Daoy (cell line): ENCODE data around the gene SLC26A1. TPM values are rescaled to one million over a fixed set of nuclear protein-coding genes. Genes with fewer than 3 reads are reported as not detected.
"Not testable (repeated sequence)": the region's sequence is repeated elsewhere in the genome, so short reads cannot be mapped to it uniquely, and the experiment has no call there.

Experiments
- DNase-seq: peaks from one replicate; pipeline ENCODE4 v3.0.0-alpha.2; 2015; ENCODE audit warnings: low read depth
- total RNA-seq: library from RNA; depleted of rRNA; stranded (reverse); fragments of >200 nt; shearing (Covaris generic); gene quantifications from 2 replicates; pipeline ENCODE4 v1.2.3, GENCODE V29; 2014

The SLC26A1 gene
- total RNA-seq, 1 experiment from 2014 or later, result 0.57 TPM

DNA sequence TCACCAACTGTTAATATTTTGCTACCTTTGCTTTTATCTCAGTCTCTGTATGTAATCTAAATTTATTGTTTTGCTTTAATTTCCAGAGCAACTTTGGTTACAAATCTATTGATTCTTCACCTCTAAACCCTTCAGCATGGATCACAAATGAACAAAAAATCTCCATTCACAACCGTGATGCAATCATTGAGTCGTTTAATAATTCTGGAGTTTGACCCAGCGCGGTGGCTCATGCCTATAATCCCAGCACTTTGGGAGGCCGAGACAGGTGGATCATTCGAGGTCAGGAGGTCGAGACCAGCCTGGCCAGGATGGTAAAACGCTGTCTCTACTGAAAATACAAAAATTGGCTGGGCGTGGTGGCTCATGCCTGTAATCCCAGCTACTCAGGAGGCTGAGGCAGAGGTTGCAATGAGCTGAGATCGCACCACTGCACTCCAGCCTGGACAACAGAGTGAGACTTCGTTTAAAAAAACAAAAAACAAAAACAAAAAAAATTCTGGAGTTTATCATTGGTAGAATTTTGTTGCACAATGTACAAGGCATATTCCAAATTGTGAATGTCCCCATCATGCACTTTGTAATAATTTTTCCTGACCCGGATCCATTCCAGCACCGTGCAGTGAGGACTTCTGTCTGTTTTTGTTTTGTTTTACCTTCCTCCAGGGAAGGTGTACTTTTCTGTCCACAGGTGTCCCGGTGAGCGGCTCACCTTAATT is 8.7 kb downstream of the SLC26A1 start:
- no peak for DNase-seq

DNA sequence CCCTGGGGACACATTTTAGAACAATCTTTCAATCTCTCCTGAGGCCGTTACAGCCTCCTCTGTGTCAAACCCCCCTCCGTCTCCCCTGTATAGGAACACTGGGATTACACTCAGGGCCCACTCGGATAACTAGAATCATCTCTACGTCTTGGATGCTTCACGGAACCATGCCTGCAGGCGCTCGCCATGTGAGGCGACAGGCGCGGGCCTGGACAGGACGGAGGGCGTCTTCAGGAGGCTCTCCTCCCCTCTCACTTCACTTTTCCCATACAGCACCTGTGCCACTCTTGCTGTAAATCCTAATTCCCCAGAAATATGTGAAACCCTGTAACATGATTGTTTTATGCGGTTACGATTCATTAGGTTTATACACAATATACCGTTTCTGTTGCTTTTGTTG is 10.4 kb downstream of the SLC26A1 start:
- DNase-seq, result no peak

DNA sequence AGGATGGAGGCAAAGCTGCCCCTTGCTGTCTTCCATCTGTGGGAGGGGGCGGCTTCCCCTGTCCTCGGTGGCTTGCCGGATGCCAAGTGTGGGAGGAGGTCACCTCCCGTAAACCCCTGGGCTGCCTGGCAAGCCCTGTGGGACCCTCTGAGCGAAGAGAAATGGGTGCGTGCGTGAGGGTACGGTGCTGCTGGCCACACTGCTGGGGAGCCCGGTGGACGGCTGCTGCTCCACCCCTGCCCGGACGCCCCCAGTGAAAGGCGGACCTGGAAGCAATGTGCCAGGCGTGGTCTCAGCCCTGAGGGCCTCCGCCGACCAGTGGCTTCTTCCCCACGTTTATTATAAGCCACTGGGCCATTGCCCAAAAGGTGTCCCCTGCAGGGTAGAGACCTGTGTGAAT is 10.9 kb downstream of the SLC26A1 start:
- DNase-seq, result no peak

DNA sequence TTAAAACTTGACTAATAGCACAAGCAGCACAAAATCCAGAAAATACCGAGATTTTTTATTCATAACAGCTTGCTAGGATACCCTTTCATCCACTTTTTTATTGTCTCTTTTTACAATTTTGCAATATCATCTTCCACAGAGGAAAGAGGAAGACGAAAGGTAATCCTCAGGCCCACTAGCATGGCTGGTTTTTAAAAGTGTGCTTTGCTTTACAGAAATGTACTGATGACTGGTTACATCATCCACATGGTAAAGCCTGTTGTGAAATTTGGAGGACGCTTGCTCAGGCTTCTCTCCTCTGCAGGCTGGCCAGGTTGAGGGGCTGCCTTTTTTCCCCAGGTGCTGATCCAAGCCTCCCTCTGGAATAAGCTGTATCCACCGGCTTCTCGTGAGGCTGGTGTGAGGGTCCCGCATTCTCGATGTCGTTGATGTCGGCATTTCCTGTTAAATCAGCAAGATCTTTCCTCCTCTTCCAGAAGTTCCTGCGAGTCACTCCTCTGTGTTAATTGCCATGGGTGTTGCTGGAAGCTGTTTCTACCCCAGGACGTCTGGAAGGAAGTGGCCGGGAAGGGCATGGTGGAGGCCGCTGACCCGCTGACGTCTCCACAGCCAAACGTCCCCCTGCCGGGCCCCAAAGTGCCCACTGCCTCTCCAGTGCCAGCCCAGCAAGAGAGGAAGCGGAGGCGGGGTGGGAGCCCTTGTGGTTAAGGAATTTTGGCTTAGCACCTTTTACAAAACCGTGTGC is 14.1 kb downstream of the SLC26A1 start:
- peak; percentile 30 for DNase-seq

DNA sequence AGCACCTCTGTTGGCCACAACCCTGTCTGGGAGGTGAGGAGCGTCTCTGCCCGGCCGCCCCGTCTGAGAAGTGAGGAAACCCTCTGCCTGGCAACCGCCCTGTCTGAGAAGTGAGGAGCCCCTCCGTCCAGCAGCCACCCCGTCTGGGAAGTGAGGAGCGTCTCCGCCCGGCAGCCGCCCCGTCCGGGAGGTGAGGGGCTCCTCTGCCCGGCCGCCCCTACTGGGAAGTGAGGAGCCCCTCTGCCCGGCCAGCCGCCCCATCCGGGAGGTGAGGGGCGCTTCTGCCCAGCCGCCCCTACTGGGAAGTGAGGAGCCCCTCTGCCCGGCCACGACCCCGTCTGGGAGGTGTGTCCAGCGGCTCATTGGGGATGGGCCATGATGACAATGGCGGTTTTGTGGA is 17.2 kb downstream of the SLC26A1 start:
- DNase-seq, result not testable (repeated sequence)

DNA sequence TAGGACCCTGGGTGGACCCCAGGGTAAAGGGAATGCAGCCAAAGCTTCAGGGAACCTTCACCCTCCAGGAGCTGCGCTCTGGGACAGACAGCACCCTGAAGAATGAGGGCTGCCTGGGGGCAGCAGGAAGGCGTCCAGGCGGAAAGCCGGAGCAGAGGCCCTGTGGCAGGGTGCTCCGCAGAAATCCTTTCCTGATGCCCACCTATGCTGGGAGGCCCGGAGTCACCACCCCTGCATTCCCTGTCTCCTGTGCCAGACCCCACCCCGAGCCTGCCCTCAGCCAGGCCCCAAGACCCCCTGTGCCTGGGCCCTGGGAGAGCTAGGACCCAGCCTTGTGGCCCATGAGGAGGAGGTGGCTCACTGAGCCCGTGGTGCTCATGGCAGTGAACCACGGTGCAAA is 18.5 kb downstream of the SLC26A1 start:
- no peak for DNase-seq

DNA sequence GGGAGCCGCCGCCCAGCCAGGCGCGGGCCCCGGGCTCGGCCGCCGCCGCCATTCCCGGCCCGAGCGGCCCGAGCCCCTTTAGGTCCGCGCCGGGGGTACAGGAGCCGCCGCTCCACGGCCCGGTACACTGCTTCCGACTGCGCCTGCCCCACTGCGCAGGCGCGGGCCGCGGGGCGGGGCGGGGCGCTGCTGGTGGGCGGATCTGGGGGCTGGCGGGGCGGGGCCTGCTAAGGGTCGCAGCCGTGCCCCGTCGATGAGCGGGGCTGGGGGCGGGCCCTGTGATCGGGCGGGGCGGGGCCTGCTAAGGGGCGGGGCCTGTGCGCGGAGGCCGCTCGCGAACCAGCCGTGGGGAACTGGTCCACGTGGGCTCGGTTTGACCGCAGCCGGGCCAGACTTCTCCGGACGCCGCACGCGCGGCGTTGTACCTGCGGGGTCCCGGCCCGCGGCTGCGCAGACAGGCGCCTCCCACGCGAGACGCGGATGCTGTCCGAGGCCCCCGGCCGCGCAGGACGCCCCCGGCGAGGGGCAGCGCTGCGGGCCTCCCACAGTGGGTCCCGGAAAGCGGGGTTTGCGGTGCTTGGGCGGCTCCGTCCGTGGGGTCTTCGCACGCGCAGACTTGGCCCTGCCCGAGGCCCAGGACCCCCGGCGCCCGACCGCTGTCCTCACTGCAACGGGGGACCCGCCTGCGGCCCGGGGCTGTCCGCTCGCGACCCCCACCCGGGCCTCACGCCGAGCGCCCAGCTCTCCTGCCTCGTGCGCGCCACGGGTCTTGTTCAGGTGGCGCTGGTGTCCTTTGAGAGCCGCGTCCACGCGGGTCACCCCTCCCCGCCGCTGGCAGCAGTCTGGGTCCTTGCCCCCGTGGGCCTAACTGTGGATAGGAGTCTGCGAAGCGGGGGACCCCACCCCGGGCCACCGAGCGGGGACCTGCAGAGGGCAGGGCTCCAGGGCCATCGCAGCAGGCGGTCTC is 19.5 kb downstream of the SLC26A1 start, which contains the start of gene DGKQ:
DGKQ (minus strand) TSS at position 139 of the 967 bp plus-strand sequence; CDS start at position 52, 87 bp downstream.
- peak; percentile 88 for DNase-seq

DNA sequence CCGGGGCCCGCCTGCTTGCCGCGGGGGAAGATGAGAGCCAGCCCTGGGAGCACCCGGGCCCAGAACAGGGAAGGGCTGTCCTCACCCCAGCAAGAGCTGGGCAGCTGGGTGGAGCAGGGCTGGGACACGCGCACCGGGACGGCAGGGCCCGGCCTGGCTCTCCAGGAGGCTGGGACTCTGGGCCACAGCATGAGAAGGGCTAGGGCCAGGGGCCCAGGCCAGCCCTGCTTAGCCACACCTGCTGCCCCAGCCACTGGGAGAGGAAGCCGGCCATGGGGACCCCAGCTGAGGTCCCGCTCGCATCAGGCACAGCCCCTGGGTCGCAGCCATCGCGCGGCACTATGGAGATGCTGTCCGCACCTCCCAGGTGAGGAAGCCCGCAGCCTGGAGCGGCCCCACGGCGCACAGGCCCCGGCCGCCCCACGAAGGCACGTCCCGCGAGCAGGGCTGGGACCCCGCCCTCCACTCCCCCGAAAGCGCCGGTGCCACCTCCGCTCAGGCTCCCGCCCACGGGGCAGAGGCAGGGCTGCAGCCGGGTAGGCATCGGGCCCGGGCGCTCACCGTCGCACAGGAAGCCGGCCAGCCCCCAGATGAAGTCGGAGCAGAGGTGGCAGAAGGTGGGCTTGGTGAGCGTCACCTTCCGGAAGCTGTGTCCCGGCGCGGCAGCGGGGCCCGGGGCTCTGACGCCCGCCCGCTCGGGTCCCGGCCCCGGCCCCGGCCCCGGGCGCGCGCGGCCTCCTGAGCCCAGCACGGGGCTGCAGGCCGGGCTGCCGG is 20.4 kb downstream of the SLC26A1 start:
- DNase-seq, result peak; percentile 30

DNA sequence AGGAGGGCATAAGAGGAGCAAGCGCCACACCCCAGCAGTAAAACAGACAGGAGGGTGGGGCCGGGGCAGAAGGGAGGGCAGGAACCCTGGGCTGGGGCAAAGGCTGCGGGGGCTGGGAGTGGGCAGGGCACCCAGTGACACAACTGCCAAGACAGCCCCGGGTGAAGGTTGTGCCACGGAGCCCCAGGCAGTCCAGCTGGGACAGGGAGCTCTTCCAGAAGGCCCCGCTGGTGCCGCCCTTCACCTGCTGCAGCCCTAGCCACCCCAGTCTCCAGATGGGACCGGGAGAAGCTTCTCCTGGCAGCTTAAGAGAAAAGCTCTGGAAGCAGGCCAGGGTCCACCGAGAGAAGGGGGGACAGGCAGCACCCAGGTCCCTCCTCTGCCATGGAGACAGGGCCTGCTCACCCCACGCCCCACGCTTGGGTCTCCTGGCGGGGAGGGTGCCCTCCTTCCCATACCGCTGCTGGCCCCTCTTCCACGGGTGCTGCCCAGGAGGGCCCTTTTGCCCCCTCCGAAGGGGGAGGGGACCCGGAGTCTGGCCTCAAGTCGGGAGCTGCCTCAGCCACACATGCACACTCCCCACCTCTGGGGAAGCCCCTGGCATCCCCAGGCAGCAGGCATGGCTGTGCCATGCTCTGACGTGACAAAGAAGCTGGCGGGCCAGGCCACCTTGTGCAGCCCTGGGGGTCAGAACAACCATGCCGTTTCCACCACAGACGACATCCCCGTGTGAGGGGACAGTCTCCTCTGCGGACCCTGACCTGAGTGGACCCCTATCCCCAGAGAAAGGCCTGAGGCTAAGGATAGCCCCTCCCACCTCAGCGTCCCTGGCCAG is 21.3 kb downstream of the SLC26A1 start:
- DNase-seq, result no peak

DNA sequence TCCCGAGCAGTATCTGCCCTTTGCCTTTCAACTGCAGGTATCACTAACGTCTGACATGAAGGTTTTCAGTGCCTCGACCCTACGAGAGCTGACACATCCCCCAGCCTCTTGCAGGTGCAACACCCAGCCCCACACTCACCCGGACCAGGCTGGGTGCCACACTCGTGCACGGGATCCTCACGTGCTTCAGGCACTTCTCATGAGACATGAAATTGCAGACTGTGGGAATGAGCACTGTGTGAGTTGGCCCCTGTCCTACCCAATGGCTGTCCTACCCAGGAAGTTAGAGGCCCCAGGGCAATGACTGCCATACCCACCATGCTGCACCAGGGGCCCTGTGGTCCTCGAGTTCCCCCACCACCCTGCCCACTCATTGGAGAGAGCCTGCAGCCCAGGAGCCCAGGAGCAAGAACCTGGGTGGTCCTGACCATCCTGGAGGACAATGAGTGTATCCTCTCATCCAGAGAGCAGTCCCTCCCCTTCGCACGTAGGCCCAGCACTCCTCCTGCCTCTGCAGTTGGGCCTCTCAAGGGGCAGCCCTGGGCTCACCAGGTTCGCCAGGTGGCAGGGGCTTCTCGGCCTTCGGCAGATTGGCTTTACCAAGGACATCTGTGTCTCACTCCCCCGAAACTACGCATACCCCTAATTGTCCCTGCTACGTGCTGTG is 22.2 kb downstream of the SLC26A1 start:
- no peak for DNase-seq

DNA sequence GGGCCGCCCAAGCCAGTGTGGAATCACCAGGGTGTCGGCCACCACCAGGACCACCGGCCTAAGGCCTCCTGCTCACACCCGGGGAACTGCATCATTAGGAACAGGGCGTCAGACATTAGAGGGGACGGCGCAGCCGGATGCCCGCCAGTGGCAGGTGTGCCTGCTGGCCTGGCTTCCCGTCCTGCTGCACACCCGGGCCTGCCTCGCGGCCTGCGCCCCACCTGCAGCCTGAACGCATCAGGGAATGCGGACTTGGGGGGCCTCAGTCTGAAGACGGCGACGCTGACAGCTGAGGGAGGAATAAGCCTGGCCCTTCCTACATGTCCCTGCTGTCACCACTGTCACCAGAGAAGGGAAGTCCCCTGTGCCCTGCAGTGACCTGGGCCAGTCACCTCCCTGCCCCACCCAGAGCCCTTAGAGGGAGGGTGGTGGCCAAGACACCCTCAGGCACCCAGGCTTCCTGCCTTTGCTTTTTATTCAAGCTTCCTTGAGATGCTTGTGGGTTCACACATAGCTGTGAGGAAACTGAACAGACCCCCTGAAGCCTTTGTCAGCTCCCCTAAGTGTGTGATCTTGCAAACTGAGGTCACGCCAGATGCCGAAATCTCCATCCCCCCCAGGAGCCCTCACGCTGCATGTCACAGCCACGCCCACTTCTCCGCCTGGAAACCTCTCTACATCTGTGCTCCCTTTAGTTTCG is 23.0 kb downstream of the SLC26A1 start:
- no peak for DNase-seq

DNA sequence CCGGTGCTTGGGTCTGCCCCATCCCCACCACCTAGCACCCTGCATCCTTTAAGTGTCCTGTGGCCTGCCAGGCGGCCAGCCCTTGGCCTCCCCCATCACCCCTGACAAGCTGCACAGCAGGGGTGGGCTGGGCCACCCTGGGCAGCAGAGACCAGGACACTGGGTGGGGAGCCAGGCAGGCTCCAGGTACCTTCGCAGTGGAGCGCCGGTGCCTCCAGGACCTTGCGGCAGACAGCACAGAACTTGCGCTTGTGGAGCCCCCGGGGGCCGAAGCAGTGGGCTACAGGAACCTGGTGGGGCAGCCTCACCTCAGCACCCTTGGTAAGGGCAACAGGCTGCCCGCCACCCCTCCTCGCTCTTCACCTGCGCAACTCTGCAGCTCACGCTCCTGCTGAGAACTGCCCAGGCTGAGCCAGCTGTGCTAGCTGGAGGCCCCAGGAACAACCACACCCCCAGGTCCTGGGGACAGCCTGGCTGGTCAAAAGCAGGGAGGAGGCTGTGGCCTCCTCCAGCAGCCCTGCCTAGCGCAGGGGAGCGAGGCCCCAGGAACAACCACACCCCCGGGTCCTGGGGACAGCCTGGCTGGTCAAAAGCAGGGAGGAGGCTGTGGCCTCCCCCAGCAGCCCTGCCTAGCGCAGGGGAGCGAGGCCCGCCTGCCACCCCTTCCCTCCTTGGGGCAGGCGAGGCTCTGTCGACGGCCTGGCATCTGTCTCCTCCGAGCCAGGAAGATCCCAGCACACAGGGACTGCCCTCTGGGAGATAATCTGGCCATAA is 24.4 kb downstream of the SLC26A1 start:
- DNase-seq, result no peak

DNA sequence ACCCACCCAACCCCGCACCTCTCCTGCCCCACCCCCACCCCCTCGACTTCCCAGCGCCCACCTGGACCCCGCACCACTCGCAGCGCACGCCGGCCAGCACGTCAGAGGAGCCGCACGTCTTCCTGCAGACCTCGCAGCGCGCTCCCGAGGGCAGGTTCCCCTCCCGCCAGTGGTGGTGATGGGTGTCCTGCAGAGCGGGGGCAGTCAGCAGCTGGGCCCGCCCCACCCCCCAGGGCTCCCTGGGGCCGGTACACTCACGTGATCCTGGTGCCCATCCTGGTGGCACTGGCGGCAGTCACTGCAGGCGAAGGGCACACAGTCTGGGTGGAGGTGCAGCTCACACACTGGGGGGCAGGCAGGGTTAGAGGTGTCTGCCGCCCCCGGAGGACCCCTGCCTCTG is 25.0 kb downstream of the SLC26A1 start:
- no peak for DNase-seq

DNA sequence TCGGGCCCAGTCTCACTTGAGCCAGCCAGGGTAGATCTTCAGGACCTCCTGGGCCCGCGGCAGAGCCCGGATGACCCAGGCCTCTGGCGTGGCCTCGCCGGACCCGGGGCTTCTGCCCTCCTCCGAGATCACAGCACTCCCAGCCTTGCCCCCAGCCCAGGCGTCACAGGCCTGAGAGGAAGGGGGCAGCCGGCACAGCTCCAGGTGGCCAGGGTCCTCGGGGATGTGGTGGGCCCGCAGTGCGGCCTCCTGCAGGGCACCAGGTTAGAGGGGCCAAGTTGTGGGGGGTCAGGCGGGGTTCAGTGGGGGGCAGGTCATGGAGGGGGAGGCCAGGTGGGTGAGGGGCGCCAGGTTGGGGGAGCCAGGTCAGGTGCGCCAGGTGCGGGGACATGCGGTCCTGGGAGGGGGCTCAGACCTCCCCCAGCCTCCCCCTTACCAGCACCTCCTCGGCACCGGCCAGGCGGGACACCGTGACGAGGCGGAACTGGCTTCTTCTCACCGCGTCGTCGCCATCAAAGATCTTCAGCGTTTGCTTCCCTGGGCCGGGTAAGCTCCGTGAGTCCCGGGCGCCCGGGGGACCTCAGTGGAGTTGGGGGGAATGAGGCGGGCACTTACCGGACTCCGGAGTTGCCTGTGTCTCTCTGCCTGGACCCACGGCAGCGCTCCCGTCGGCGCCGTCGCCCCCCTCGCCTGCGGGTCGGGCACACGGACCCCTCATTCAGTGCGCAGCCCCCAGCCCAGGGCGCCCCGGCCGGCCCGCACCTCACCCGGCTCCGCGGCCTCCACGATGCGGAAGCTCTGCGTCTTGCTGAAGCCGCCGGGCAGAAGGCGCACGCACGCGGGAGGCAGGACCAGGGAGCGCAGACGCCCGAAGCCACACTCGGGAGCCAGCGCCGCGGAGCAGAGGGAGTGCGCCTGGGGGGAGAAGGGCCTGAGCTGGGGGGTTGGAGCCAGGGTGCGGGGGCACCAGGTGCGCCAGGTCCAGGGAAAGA is 25.8 kb downstream of the SLC26A1 start:
- DNase-seq, result no peak

DNA sequence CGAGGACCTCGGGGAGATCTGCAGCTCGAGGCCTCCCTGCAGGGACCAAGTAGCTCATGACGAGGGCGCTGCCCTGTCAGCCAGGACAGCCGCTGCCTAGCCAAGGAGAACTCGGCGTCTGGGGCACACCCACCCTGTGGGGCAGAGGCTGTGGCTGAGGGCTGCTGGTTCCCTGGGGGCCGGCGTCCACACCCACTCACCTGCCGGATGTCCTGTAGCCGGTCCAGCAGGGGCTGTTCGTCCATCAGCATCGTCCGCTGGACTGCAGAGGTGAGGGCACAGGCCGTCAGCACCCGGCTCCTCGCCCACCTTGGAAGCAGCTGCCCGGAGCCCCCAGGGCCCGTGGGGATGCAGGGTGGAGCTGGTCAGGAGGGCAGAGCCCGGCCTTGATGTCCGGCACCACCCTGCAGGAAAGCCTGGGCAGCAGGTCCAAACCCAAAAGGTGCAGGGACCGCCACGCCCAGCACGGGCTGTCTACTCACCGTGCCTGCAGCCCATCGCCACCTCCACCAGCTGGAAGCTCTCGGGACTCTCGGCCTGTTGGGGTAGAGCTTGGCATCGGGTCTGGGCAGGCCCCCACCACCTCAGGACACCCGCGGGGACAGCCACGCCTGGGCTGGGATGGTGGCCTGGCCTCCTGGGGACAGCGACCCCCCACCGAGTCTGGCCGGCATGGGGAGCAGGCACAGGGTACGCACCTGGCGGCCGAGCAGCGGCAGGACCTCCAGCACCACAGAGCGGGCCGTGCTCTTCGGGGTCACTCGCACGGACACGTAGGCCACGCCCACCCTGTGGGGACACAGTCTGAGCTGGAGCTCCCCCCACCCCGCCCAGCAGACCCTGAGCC is 26.7 kb downstream of the SLC26A1 start:
- DNase-seq, result no peak

DNA sequence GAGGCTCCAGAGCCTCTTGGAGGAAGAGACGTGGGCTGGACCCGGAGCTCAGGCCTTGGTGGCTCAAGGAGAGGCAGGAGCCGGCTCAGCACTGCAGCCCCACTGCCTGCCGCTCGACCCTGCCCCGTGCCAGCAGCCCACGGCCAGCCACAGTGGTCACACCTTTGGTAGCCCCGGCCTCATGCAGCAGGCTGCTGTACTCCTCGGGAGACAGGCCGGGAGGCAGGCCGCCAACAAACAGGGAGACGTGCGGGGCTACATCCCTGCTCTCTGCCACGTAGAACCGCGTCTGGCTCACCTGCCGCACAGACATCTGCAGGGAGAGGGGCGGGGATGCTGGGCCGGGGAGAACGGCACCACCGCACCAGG is 27.5 kb downstream of the SLC26A1 start:
- DNase-seq, result no peak
